Measurements from ENCODE around the gene SNAI1. TPM values are rescaled to one million over a fixed set of nuclear protein-coding genes. Genes with fewer than 3 reads are reported as not detected.

Gene SNAI1
- total RNA-seq, 4 donors from 2014 or later, result 0.32 to 0.41 (median 0.40) TPM; not detected in 1

GRCh38 chr20:49985157-49985556 is 2.4 kb downstream of the SNAI1 start:
- H3K27me3 ChIP-seq, result peaks cover 10% of the 10 kb centered on the region
- peaks cover 16 to 61% (median 26%) of the 10 kb centered on the region in 4 donors for H3K4me1 ChIP-seq
- H3K4me3 ChIP-seq, result peak overlapping the region in 1 of 4 donors; percentile 23
- TF ChIP-seq POLR2AphosphoS5 (IDR thresholded peaks at IDR 0.05) (no peak), EP300 (IDR thresholded peaks at IDR 0.05; ENCODE audit: low read depth) (no peak), CTCF (IDR thresholded peaks at IDR 0.05) (no peak), POLR2A (IDR thresholded peaks at IDR 0.05) (no peak)
- intact Hi-C loops (cut with DNase I; ENCODE audit: low total_unique reads), result no loop called here
- 73 to 76% methylated on average over 3 to 6 of the region's 6 CpGs for WGBS, 2 donors (ENCODE audit: low coverage in 1 of 2)
- DNase-seq, result no peak
- no peak overlapping the region for H3K27ac ChIP-seq
- no peaks in the 10 kb centered on the region for H3K36me3 ChIP-seq
- no peaks in the 10 kb centered on the region for H3K9me3 ChIP-seq
- in situ Hi-C loops (cut with MboI; ENCODE audit: low pct_ligation_motif_present in 1 of 4, low pct_unique_long_range_greater_than_20kb in 1 of 4, low sequenced_read_pairs in 3 of 4), result no loop called here

GRCh38 chr20:49985617-49986016 is 2.8 kb downstream of the SNAI1 start:
- H3K27me3 ChIP-seq, result peaks cover 6% of the 10 kb centered on the region
- H3K4me1 ChIP-seq, result peaks cover 16 to 65% (median 30%) of the 10 kb centered on the region in 4 donors
- no peak overlapping the region for H3K27ac ChIP-seq
- no peaks in the 10 kb centered on the region for H3K9me3 ChIP-seq
- H3K36me3 ChIP-seq, result no peaks in the 10 kb centered on the region
- WGBS, 2 donors (ENCODE audit: low coverage in 1 of 2), result 80% methylated on average over 13 of the region's 13 CpGs; no CpG with 5 or more reads in 1 of the 2 donors
- in situ Hi-C loops (cut with MboI; ENCODE audit: low pct_ligation_motif_present in 1 of 4, low pct_unique_long_range_greater_than_20kb in 1 of 4, low sequenced_read_pairs in 3 of 4) (no loop called here), intact Hi-C loops (cut with DNase I; ENCODE audit: low total_unique reads) (no loop called here)
- TF ChIP-seq CTCF (IDR thresholded peaks at IDR 0.05) (no peak), EP300 (IDR thresholded peaks at IDR 0.05; ENCODE audit: low read depth) (no peak), POLR2AphosphoS5 (IDR thresholded peaks at IDR 0.05) (no peak)
- no peak for DNase-seq
- H3K4me3 ChIP-seq, result no peak overlapping the region

- intact Hi-C loops (cut with DNase I; ENCODE audit: low total_unique reads), result no loop called here
- H3K9me3 ChIP-seq, result no peaks in the 10 kb centered on the region
- TF ChIP-seq CTCF (IDR thresholded peaks at IDR 0.05) (no peak), POLR2A (IDR thresholded peaks at IDR 0.05) (no peak), EP300 (IDR thresholded peaks at IDR 0.05; ENCODE audit: low read depth) (no peak), POLR2AphosphoS5 (IDR thresholded peaks at IDR 0.05) (no peak)
- no peak overlapping the region for H3K27ac ChIP-seq
- no peaks in the 10 kb centered on the region for H3K36me3 ChIP-seq
- no peak for DNase-seq
- peaks cover 16 to 65% (median 31%) of the 10 kb centered on the region in 4 donors for H3K4me1 ChIP-seq
- in situ Hi-C loops (cut with MboI; ENCODE audit: low pct_ligation_motif_present in 1 of 4, low pct_unique_long_range_greater_than_20kb in 1 of 4, low sequenced_read_pairs in 3 of 4), result no loop called here
- H3K4me3 ChIP-seq, result no peak overlapping the region
- 88% methylated on average over 4 of the region's 4 CpGs; no CpG with 5 or more reads in 1 of the 2 donors for WGBS, 2 donors (ENCODE audit: low coverage in 1 of 2)
- H3K27me3 ChIP-seq, result peaks cover 6% of the 10 kb centered on the region
These were observed 3.3 kb downstream of the SNAI1 start for GRCh38 chr20:49986049-49986448.

GRCh38 chr20:49987015-49987867 is 4.5 kb downstream of the SNAI1 start:
- intact Hi-C loops (cut with DNase I; ENCODE audit: low total_unique reads), result no loop called here
- DNase-seq, result no peak
- Histone ChIP-seq H3K36me3 (no peaks in the 10 kb centered on the region), H3K27ac (peak overlapping the region in 2 of 4 donors; percentile 25 to 79), H3K4me3 (no peak overlapping the region), H3K4me1 (peaks cover 13 to 59% (median 26%) of the 10 kb centered on the region in 4 donors), H3K9me3 (no peaks in the 10 kb centered on the region), H3K27me3 (no peaks in the 10 kb centered on the region)
- no peak for TF ChIP-seq EP300 (IDR thresholded peaks at IDR 0.05; ENCODE audit: low read depth)
- no peak for TF ChIP-seq POLR2AphosphoS5 (IDR thresholded peaks at IDR 0.05)
- TF ChIP-seq POLR2A (IDR thresholded peaks at IDR 0.05), result no peak
- no peak for TF ChIP-seq CTCF (IDR thresholded peaks at IDR 0.05)
- WGBS, 2 donors (ENCODE audit: low coverage in 1 of 2), result 84% methylated on average over 15 of the region's 15 CpGs; no CpG with 5 or more reads in 1 of the 2 donors
- in situ Hi-C loops (cut with MboI; ENCODE audit: low pct_ligation_motif_present in 1 of 4, low pct_unique_long_range_greater_than_20kb in 1 of 4, low sequenced_read_pairs in 3 of 4), result no loop called here

Measured in transverse colon (tissue), 4 donors.